KOPT-K1 (cell line): Measurements from ENCODE around the gene INTS4.
"Not testable (repeated sequence)": the region's sequence is repeated elsewhere in the genome, so short reads cannot be mapped to it uniquely, and the experiment has no call there.

ENCODE experiments used
- H3K27ac ChIP-seq: fragments of 200-600 bp; sonication (generic); 2 replicates; pipeline ENCODE4 v1.5.1; 2016; ENCODE audit warnings: antibody characterized with exemption, mild to moderate bottlenecking, low read depth, low read length; ENCODE audit not compliant: poor library complexity, severe bottlenecking
- H3K36me3 ChIP-seq: fragments of 200-600 bp; sonication (generic); 2 replicates; pipeline ENCODE4 v1.5.1; 2017; ENCODE audit warnings: antibody characterized with exemption, mild to moderate bottlenecking, low read length, moderate library complexity; ENCODE audit not compliant: insufficient read depth
- H3K9me3 ChIP-seq: fragments of 200-600 bp; sonication (generic); 2 replicates; pipeline ENCODE4 v1.5.1; 2017; ENCODE audit warnings: antibody characterized with exemption, low read length, mild to moderate bottlenecking; ENCODE audit not compliant: insufficient read depth, poor library complexity, severe bottlenecking

The INTS4 gene

DNA sequence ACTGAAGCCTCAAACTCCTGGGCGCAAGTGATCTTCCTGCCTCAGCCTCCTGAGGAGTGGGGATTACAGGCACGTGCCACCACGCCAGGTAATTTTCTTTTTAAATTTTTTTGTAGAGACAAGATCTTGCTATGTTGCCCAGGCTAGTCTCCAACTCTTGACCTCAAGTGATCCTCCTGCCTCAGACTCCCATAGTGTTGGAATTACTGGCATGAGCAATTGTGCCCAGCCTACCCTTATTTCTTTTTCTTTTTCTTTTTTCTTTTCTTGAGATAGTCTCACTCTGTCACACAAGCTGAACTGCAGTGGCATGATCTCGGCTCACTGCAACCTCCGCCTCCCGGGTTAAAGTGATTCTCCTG lies 109.7 kb downstream of the INTS4 start:
- peaks cover 68% of the 10 kb centered on the region for H3K36me3 ChIP-seq
- H3K9me3 ChIP-seq = no peaks in the 10 kb centered on the region
- H3K27ac ChIP-seq = no peak overlapping the region

DNA sequence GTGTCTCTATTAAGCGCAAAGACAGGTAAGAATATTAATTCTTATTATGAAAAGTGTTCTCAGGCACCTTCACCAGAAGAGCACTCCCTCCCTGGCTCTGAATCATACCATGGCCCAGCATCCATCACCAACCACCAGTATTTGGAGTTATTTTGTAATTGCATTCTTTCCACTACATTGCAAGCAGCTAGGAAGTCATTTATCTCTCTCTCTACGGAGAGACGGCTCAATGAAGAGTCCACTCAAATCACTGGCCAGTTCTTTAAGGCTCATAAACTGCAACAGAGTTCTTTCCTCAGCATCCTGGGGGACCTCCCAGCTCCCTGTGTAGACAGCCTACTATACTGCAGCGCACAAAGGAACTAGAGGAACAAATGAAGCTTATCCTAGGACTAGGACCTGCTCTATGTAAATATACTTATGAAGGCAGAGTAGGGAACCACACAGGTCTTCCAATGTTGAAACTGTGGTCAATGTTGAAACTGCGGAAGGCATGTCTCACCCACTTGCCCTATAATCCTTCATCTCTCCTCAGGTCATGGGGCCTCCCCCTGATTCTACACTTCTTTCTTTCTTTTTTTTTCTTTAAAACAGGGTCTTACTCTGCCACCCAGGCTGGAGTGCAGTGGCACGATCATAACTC lies 110.2 kb downstream of the INTS4 start:
- Histone ChIP-seq H3K9me3 (no peaks in the 10 kb centered on the region), H3K27ac (no peak overlapping the region), H3K36me3 (peaks cover 64% of the 10 kb centered on the region)

DNA sequence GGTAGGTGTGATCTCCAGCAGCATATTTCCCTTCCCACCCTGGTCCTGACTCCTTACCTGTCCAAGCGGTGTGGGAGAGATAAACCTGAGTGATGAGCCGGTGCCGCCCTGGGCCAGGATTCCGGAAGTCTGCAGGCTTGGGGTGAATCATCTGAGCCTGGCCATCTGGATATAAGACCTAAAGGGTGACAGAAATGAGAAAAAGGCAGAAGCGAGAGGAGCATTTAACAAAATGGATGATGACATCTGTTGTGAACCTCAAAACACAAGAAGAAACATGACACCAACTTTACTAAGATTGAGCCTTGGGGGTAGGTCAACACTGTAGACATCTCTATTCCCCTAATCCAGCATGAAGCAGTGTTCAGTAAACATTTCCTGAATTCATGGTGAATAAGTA lies 110.7 kb downstream of the INTS4 start:
- H3K27ac ChIP-seq = no peak overlapping the region
- H3K36me3 ChIP-seq = peaks cover 68% of the 10 kb centered on the region
- H3K9me3 ChIP-seq = no peaks in the 10 kb centered on the region

DNA sequence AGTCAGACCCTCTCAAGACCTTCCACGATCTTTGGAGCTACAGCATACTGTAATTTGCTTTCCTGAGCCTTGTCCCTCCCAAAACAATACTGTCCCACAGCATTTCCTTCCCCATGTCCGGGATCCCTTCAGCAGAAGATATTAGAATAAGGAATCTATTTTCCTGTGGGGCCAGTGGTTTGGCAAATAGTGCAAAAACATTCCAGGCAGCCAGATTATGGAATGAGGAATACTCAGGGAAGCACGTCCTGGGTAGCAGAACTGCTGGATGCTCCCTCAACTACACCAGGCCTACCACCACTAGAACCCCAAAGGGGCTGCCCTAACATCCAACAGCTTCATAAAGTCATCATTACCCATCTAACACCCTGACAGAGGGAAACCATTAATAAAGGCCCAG lies 112.1 kb downstream of the INTS4 start:
- H3K27ac ChIP-seq = no peak overlapping the region
- peaks cover 82% of the 10 kb centered on the region for H3K36me3 ChIP-seq
- H3K9me3 ChIP-seq = no peaks in the 10 kb centered on the region

DNA sequence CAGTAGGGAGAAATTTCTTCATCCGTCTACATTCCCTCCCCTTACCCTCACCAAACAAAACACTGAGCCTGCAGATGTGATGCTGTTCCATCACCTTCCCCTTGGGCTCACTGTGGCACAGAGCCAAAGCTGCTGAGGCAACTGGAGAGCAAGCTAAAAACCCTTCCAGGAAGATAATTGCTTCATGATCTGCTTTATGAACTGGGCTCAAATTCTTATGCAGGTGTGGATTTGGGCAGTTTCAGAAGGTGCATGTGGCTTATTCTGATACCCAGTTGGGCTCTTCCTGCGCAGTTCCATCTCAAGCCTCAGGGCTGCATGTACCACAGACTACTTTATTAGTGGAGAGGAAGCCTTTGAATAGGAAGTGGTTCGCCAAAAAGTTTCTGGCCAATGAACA lies 115.2 kb downstream of the INTS4 start:
- H3K27ac ChIP-seq = peak overlapping the region; percentile 1
- H3K36me3 ChIP-seq = peaks cover 89% of the 10 kb centered on the region
- no peaks in the 10 kb centered on the region for H3K9me3 ChIP-seq

GRCh38 chr11:77878247-77878646 lies 116.2 kb downstream of the INTS4 start:
- H3K27ac ChIP-seq, H3K9me3 ChIP-seq: not testable (repeated sequence)
- peaks cover 81% of the 10 kb centered on the region for H3K36me3 ChIP-seq

DNA sequence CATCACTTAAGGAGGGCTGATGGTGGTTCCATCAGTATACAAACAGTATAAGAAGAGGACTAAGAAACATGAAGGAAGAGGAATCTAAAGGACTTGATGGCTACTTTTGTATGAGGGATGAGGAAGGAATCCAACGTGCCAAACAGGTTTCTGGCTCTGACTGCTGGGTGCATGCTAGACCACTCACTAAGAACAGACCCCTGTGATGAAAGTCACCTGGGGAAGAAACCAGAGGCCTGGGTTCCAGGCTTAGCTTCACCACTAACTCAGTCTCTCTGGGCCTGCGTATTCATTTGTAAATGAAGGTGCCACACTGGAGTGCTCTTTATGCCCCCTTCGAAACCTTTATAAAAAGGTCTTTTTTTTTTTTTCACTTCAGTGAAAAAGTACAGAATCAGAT lies 118.4 kb downstream of the INTS4 start:
- H3K36me3 ChIP-seq = peaks cover 69% of the 10 kb centered on the region
- H3K9me3 ChIP-seq = no peaks in the 10 kb centered on the region
- no peak overlapping the region for H3K27ac ChIP-seq

GRCh38 chr11:77874206-77874605 lies 120.3 kb downstream of the INTS4 start:
- no peak overlapping the region for H3K27ac ChIP-seq
- H3K9me3 ChIP-seq = no peaks in the 10 kb centered on the region
- peaks cover 58% of the 10 kb centered on the region for H3K36me3 ChIP-seq

GRCh38 chr11:77873345-77873744 lies 121.1 kb downstream of the INTS4 start:
- peaks cover 49% of the 10 kb centered on the region for H3K36me3 ChIP-seq
- H3K27ac ChIP-seq = no peak overlapping the region
- H3K9me3 ChIP-seq = no peaks in the 10 kb centered on the region

DNA sequence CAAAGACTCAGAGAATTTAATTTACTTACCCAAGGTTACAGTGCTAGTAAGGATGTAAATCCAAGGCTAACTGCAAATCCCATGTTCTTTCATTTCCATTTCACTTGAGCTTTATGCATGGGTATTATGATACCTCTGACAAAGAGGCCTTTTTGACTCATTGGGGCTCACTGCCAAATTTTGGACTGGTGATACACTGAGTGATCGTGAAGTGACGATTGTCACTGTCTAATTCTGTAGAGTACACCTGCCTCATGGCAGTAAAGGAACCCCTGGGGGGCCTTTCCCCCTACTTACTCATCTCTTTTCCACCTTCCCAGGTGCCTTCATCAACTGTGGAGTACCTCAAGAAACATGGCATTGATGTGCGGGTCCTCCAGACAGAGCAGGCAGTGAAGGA lies 122.6 kb downstream of the INTS4 start:
- Histone ChIP-seq H3K9me3 (no peaks in the 10 kb centered on the region), H3K27ac (no peak overlapping the region), H3K36me3 (peaks cover 34% of the 10 kb centered on the region)

DNA sequence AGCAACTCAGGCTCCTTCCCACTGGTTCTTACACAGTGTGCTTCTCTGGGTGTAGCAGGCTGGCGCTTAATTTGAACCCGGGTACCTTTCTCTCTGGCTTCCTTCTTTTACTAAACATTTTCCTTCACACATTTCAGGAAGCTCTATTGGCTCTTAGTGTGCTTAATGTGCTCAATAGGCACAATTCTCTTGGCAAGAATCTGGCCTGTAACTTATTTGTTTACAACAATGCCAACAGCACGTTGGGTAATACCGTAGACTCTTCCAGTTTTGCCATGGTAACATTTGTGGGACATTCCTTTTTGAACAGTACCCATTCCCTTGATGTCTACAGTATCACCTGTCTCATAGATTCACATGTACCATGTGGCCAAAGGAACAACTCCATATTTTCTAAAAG lies 125.7 kb downstream of the INTS4 start:
- Histone ChIP-seq H3K36me3 (peaks cover 9% of the 10 kb centered on the region), H3K9me3 (no peaks in the 10 kb centered on the region), H3K27ac (no peak overlapping the region)

GRCh38 chr11:77866336-77866735 lies 128.1 kb downstream of the INTS4 start:
- H3K27ac ChIP-seq = no peak overlapping the region
- H3K36me3 ChIP-seq = no peaks in the 10 kb centered on the region; the same call in 1 of the 2 replicates
- no peaks in the 10 kb centered on the region for H3K9me3 ChIP-seq

DNA sequence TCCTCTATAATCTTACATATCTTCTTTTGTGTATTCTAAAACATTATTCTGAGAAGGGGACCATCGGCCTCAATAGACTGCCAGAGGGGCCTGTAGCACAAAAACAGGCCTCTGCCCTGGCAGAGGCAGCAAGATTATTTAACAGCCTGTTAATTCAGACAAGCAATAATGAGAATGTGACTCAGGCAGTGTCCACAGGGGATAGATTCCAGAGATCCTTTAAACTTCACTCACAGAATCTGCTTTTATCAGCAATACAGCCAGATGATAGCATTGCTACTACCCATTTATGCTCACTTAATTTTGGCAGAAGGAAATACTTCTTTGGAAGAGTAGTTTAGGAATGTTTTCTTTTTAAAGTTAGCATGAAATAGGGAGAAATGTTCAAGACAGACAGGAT lies 128.7 kb downstream of the INTS4 start:
- H3K36me3 ChIP-seq = no peaks in the 10 kb centered on the region
- no peaks in the 10 kb centered on the region for H3K9me3 ChIP-seq
- H3K27ac ChIP-seq = no peak overlapping the region

DNA sequence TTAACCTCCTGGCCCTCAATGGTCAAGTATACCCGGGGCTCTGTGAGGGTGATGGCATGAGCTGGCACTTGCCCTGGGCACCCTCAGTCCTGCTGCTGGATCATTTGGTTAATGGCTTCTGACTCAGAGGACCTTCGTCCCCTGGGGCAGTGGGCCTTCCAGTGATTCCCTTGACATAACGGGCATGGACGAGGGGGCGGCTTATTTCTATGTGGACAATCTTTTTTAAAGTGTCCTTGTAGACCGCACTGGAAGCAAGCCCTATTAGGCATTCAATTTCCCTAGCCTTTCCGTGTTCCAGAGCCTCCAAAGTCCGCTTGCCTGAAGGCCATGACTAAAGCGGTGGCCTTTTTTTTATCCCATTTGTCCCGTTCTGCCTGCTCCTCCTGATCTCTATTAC lies 133.0 kb downstream of the INTS4 start:
- H3K36me3 ChIP-seq, H3K9me3 ChIP-seq, H3K27ac ChIP-seq: not testable (repeated sequence)

DNA sequence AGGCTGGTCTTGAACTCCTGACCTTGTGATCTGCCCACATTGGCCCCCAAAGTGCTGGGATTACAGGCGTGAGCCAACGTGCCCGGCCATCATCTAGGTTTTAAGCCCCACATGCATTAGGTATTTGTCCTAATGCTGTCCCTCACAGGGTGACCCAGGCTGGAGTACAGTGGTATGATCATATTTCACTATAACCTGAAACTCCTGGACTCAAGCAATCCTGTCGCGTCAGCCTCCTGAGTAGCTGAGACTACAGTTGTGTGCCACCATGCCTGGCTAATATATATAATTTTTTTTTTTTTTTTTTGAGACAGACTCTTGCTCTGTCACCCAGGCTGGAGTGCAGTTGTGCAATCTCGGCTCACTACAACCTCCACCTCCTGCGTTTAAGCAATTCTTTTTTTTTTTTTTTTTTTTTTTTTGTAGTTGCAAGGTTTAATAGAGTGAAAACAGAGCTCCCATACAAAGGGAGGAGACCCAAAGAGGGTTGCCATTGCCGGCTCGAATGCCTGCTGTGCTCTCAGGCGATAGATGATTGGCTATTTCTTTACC lies 136.5 kb downstream of the INTS4 start:
- not testable (repeated sequence) for H3K27ac ChIP-seq, H3K36me3 ChIP-seq
- peaks cover 32% of the 10 kb centered on the region for H3K9me3 ChIP-seq

DNA sequence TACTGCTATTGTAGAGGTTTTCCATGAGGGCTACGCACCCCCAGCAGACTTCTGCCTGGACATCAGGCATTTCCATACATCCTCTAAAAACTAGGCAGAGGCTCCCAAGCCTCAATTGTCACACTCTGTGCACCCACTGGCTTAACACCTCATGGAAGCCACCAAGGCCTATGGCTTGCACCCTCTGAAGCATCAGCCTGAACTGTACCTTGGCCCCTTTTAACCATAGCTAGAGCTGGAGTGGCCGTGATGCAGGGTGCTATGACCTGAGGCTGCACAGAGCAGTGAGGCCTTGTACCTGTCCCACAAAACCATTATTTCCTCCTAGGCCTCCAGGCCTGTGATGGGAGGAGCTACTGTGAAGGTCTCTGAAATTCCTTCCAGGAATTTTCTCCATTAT lies 139.6 kb downstream of the INTS4 start:
- Histone ChIP-seq H3K9me3 (peaks cover 35% of the 10 kb centered on the region), H3K36me3 (no peaks in the 10 kb centered on the region; the same call in 1 of the 2 replicates), H3K27ac (no peak overlapping the region)
